ENCODE measurements around the gene URI1. TPM values are rescaled to one million over a fixed set of nuclear protein-coding genes. Genes with fewer than 3 reads are reported as not detected.

The URI1 gene
- total RNA-seq, 6 experiments from 2014 or later = 18.8 to 29.4 (median 22.2) TPM

DNA sequence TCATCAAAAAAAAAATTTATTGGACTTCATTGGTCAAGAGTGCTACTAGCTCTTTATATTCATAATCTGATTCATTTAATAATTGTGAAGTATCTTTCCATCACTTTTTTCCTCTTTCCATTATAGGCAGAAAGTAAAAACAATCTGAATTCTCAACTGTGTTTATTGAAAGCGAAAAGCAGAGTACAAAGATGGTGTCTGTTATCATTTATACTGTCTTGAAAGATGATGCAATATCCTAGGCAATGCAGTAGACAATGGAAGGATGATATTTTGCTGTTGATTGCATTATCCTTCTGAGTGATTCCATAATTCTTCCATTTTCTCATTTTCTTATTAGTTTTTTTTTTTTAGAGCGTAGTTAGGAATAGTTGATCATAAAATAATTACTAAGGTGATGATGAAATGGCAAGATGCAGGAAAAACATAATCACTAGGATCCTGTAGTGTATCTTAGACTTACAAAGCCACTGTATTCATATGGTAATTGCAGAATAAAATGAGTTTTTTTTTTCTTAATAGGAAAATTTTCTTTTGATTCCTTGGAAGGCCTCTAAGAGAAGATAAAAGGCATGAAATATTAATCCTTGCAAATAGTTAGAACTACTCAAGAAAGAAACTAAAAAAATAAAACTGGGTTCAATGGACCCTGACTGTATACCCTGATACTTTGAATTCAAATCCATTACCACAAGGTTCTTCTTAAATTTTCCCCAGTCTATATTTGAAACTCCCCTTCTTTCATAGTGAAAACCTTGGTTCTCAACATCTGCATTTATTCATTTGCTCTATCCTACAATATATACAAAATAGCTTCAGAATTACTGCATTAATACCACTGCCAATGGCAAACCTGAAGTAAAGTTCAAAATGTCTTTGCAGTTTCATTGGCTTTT is 11.6 kb downstream of the URI1 start:
- H3K4me3 ChIP-seq = no peak overlapping the region
- TF ChIP-seq POLR2A (IDR thresholded peaks at IDR 0.05) = no peak
- TF ChIP-seq, protein P1, sequence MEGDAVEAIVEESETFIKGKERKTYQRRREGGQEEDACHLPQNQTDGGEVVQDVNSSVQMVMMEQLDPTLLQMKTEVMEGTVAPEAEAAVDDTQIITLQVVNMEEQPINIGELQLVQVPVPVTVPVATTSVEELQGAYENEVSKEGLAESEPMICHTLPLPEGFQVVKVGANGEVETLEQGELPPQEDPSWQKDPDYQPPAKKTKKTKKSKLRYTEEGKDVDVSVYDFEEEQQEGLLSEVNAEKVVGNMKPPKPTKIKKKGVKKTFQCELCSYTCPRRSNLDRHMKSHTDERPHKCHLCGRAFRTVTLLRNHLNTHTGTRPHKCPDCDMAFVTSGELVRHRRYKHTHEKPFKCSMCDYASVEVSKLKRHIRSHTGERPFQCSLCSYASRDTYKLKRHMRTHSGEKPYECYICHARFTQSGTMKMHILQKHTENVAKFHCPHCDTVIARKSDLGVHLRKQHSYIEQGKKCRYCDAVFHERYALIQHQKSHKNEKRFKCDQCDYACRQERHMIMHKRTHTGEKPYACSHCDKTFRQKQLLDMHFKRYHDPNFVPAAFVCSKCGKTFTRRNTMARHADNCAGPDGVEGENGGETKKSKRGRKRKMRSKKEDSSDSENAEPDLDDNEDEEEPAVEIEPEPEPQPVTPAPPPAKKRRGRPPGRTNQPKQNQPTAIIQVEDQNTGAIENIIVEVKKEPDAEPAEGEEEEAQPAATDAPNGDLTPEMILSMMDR (IDR thresholded peaks at IDR 0.05) = no peak
- H3K27me3 ChIP-seq = no peaks in the 10 kb centered on the region
- intact Hi-C loops (cut with DNase I) = no loop called here
- ATAC-seq = no peak
- WGBS (ENCODE audit: insufficient coverage, low coverage, low lambda C conversion rate, missing lambda C conversion rate) = 84% methylated on average over 2 of the region's 2 CpGs
- H3K27ac ChIP-seq = no peak overlapping the region
- no peaks in the 10 kb centered on the region for H3K36me3 ChIP-seq
- DNase-seq = no peak
- no peaks in the 10 kb centered on the region for H3K4me1 ChIP-seq
- no peaks in the 10 kb centered on the region for H3K9me3 ChIP-seq

DNA sequence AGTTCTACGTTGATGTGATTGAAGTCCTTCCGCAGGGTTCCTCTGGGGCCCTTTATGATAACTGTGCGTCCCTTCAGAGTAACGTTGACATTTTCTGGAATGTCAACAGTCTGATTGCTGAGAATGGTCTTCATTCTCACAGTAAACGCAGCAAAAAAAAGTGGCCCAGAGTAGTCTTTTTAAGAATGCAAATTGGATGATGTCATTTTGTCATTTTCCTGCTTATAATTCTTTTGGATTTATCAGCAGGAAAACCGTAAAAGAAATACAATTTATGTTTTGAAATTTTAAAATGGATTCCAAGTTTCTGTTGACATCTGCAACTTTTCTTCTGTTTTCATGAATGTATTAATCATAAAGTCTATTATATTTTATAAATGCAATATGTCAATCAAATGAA is 14.8 kb downstream of the URI1 start:
- no peaks in the 10 kb centered on the region for H3K4me1 ChIP-seq
- intact Hi-C loops (cut with DNase I) = no loop called here
- TF ChIP-seq, protein P1 (IDR thresholded peaks at IDR 0.05) = no peak
- no peak for TF ChIP-seq POLR2A (IDR thresholded peaks at IDR 0.05)
- H3K27ac ChIP-seq = no peak overlapping the region
- no peaks in the 10 kb centered on the region for H3K27me3 ChIP-seq
- H3K36me3 ChIP-seq = no peaks in the 10 kb centered on the region
- ATAC-seq (no peak), DNase-seq (no peak)
- WGBS (ENCODE audit: insufficient coverage, low coverage, low lambda C conversion rate, missing lambda C conversion rate) = 87% methylated on average over 6 of the region's 6 CpGs
- H3K9me3 ChIP-seq = no peaks in the 10 kb centered on the region
- H3K4me3 ChIP-seq = no peak overlapping the region

DNA sequence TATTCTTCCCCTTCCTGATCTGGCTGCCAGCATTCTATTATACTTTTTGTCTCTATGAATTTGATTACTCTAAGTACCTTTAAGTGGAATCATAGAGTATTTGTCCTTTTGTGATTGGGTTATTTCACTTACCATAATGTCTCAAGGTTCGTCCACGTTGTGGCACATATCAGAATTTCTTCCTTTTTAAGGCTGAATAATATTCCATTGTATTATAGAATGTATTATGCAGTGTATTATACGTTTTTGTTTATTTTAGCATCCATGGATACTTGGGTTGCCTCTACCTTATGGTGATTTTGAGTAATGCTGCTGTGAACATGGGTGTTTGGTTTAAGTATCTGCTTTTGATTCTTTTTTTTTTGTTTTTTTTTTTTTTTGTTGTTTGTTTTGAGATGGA is 19.3 kb downstream of the URI1 start:
- peaks cover 0 to 8% (median 2%) of the 10 kb centered on the region in 4 donors for H3K4me1 ChIP-seq
- no peak for ATAC-seq
- no peaks in the 10 kb centered on the region for H3K27me3 ChIP-seq
- no peak for TF ChIP-seq POLR2A (IDR thresholded peaks at IDR 0.05)
- TF ChIP-seq, protein P1 (IDR thresholded peaks at IDR 0.05) = no peak
- H3K36me3 ChIP-seq = no peaks in the 10 kb centered on the region
- WGBS (ENCODE audit: insufficient coverage, low coverage, low lambda C conversion rate, missing lambda C conversion rate) = 96% methylated on average over 3 of the region's 3 CpGs
- H3K9me3 ChIP-seq = no peaks in the 10 kb centered on the region
- no peak overlapping the region for H3K27ac ChIP-seq
- H3K4me3 ChIP-seq = no peak overlapping the region
- DNase-seq = no peak
- intact Hi-C loops (cut with DNase I) = no loop called here

DNA sequence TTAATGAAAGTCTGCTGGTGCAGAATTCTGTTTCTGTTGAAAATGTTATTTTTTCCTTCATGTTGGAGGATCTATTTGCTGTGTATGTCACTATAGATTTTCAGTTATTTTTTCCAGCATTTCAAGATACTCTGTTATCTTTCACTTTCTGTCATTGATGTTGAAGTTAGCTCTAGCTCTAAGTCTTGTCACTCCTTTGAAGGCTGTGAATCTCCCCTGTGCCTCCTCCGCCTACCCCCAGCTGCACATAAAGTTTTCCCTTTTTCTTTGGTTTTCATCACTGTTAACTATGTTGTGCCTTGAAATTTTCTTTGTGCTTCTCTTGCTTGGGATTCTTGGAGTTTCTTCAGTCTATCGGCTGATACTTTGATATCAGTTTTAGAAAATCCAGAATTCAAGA is 20.8 kb downstream of the URI1 start:
- Histone ChIP-seq H3K9me3 (no peaks in the 10 kb centered on the region), H3K4me1 (peaks cover 0 to 13% (median 4%) of the 10 kb centered on the region in 4 donors), H3K4me3 (no peak overlapping the region), H3K36me3 (no peaks in the 10 kb centered on the region), H3K27me3 (no peaks in the 10 kb centered on the region), H3K27ac (no peak overlapping the region)
- 95% methylated on average over 2 of the region's 2 CpGs for WGBS (ENCODE audit: insufficient coverage, low coverage, low lambda C conversion rate, missing lambda C conversion rate)
- ATAC-seq = no peak
- no peak for TF ChIP-seq POLR2A (IDR thresholded peaks at IDR 0.05)
- TF ChIP-seq, protein P1 (IDR thresholded peaks at IDR 0.05) = no peak
- intact Hi-C loops (cut with DNase I) = no loop called here
- DNase-seq = no peak
